WI38 (cell line): ENCODE measurements around the gene ZNF474.

ENCODE experiments used
- H3K4me3 ChIP-seq: 2 replicates; pipeline ENCODE4 v1.5.1; 2011; ENCODE audit warnings: low read depth, mild to moderate bottlenecking, control low read depth, low read length
- TF ChIP-seq, protein P1 (sequence below): IDR thresholded peaks from 2 replicates; pipeline ENCODE4 v1.5.1; 2012; ENCODE audit warnings: low read depth, mild to moderate bottlenecking, control low read depth, low read length

The ZNF474 gene

DNA sequence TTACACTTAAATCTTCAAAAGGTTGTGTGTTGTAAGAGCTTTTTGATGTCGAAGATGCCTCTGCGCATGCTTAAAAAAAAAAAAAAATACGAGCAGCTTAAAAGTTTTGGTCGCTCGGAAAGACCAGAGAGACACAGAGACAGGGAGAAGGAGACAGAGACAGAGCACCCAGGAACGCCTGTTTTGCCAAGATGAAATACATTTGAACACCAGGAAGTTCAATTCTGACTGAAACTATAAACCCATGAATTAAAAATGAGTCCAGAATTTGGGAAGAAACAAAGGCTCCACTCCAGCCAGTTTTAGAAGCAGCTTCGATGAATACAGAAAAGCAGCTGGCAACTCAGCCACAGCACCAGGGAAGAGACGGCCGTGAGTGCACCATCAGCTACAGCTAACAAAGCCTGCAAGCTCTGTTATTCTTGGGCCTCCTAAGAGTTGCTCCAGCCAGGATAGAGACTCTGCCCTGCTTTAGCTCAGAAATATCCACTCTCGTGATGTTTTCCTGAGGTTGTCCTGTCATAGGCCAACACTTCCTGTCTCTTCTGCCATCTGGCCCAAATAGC lies 2.5 kb upstream of the ZNF474 start:
- TF ChIP-seq, protein P1, sequence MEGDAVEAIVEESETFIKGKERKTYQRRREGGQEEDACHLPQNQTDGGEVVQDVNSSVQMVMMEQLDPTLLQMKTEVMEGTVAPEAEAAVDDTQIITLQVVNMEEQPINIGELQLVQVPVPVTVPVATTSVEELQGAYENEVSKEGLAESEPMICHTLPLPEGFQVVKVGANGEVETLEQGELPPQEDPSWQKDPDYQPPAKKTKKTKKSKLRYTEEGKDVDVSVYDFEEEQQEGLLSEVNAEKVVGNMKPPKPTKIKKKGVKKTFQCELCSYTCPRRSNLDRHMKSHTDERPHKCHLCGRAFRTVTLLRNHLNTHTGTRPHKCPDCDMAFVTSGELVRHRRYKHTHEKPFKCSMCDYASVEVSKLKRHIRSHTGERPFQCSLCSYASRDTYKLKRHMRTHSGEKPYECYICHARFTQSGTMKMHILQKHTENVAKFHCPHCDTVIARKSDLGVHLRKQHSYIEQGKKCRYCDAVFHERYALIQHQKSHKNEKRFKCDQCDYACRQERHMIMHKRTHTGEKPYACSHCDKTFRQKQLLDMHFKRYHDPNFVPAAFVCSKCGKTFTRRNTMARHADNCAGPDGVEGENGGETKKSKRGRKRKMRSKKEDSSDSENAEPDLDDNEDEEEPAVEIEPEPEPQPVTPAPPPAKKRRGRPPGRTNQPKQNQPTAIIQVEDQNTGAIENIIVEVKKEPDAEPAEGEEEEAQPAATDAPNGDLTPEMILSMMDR: no peak
- peak overlapping the region; percentile 30 for H3K4me3 ChIP-seq

DNA sequence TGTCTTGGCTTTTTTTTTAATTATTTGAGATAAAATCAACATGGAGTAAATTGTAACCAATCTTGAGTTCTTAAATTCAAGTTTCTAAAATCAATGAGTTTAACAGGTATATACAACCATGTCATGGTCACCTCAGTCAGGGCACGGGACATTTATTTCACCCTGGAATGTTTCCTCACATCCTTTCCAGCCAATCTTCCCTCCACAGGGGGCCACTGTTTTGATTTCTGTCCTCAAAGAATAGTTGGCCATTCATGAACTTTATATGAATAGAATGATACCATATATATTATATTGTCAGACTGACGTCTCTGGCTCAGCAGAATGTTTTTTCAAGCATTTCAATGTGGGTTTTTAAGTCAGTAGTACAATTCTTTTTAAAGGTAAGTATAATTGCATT lies 806 bp downstream of the ZNF474 start:
- H3K4me3 ChIP-seq: no peak overlapping the region
- TF ChIP-seq, protein P1: no peak

DNA sequence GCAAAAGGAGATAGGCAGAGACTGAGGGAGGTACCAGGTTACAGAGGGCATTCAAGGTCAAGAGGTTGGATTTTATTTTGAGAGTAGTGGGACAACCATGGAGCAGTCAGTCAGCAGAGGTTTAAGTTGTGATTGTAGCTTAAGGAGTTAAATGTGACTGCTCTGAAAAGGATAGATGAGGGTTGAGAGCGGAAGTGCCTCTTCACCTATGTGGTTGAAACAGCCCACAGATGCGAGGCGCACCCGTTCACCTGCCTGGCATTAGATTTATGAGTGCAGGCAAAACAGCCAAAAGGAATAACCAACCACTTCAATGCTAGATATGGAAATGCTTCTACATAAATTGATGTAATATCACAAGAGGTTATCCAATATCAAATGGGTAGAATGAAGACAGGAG lies 8.4 kb downstream of the ZNF474 start:
- no peak overlapping the region for H3K4me3 ChIP-seq
- TF ChIP-seq, protein P1: no peak

DNA sequence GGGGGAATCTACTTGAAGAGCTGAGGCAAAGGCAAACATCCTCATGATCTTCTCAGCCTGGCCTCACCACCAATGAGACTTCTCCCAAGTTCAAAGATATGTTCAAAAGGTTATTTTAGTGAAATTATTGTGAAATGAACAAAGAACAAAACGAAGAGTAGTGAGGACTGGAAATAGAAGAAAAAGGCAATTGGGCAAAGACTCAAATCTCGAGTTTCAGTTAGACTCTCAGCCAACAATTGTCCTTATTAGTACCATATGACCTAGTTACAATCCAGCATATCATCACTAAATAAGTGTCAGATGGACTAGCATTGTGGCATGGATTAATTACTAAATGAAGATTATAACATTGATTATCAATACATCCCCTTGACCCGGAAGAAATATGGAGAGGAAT lies 9.0 kb downstream of the ZNF474 start:
- no peak overlapping the region for H3K4me3 ChIP-seq
- TF ChIP-seq, protein P1: no peak

DNA sequence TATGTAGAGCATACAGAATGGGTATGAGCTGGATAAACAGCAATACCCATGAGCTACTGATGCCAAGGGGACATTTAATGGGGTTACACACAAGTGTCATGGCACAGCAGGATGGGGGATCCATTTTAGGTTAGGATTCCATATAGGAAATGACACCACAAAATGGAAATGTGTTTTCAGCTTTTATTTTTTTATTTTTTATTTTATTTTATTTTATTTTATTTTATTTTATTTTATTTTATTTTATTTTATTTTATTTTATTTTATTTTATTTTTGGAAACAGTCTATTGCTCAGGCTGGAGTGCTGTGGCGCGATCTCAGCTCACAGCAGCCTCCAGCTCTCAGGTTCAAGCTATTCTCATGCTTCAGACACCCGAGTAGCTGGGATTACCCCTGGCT lies 11.6 kb downstream of the ZNF474 start:
- no peak overlapping the region for H3K4me3 ChIP-seq
- TF ChIP-seq, protein P1: no peak

DNA sequence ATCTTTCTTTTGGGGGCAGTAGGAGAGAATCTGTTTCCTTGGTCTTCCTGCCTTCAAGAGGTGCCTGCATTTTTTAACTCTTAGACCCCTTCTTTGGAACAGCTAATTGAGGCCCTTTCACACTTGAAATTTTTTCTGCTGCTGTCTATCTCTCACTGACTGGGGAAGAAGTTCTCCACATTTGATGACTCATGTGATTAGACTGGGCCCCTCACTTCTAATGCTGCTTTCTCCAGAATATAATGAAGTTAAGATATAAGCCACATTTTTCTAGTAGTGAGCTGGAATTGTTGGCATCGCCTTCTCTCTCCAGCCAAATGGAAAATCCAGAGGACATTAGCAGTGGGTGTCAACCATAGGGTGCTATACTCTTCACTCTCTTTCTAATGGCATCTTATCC lies 12.4 kb downstream of the ZNF474 start:
- TF ChIP-seq, protein P1: no peak
- H3K4me3 ChIP-seq: no peak overlapping the region

DNA sequence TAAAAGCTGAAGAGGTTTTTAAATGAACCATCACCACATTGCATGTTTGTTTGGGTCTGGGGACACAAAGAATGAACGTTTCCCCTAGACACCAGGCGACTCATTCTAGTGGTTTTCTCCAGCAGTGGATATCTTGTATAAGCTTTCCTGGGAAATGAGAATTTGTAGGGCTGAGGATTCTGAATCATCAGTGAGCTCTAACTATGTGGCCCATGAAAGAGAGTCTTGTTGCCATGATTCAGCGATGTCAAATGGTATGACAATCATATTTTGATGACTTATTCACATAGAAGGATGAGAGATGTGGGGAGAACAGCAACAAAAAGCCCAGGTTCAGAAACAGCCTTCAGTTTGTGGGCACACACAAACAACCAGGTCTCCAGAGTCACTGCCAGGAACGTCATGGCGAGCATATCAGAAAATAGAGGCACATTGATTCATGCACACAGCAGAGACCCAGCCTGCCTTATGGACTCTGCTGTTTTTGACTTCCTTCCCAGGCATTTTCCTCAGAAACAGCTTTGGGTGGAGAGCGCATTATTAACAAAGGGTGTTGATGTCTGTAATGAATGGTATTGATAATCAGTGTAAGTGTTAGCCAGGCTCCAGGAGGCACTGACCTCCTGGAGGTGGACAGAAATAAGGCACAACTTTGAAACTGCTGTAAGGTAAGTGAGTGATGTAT lies 13.3 kb downstream of the ZNF474 start:
- H3K4me3 ChIP-seq: no peak overlapping the region
- TF ChIP-seq, protein P1: no peak
